LNCAP (cell line): ENCODE results near the gene CTCF.
A peak's percentile ranks its signal among the peaks of the same experiment; 100 is the strongest.

Experiments used
- TF ChIP-seq, protein P1 (sequence below): fragments of 450-650 bp; IDR thresholded peaks from 2 replicates; pipeline ENCODE4 v1.5.1; 2017; ENCODE audit warnings: mild to moderate bottlenecking

Gene CTCF

GRCh38 chr16:67659675-67660563, 97.6 kb downstream of the CTCF start, which contains the start of gene ACD:
TSS of gene ACD (minus strand) at chr16:67660260. CDS start at chr16:67660220, 40 bp downstream.
- TF ChIP-seq, protein P1, sequence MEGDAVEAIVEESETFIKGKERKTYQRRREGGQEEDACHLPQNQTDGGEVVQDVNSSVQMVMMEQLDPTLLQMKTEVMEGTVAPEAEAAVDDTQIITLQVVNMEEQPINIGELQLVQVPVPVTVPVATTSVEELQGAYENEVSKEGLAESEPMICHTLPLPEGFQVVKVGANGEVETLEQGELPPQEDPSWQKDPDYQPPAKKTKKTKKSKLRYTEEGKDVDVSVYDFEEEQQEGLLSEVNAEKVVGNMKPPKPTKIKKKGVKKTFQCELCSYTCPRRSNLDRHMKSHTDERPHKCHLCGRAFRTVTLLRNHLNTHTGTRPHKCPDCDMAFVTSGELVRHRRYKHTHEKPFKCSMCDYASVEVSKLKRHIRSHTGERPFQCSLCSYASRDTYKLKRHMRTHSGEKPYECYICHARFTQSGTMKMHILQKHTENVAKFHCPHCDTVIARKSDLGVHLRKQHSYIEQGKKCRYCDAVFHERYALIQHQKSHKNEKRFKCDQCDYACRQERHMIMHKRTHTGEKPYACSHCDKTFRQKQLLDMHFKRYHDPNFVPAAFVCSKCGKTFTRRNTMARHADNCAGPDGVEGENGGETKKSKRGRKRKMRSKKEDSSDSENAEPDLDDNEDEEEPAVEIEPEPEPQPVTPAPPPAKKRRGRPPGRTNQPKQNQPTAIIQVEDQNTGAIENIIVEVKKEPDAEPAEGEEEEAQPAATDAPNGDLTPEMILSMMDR = no peak

- TF ChIP-seq, protein P1 = no peak
Measured at GRCh38 chr16:67660564-67661028, 98.3 kb downstream of the CTCF start, which contains the start of gene PARD6A. TSS of gene PARD6A (plus strand) at chr16:67660960. CDS start at chr16:67661039, 79 bp downstream.

DNA sequence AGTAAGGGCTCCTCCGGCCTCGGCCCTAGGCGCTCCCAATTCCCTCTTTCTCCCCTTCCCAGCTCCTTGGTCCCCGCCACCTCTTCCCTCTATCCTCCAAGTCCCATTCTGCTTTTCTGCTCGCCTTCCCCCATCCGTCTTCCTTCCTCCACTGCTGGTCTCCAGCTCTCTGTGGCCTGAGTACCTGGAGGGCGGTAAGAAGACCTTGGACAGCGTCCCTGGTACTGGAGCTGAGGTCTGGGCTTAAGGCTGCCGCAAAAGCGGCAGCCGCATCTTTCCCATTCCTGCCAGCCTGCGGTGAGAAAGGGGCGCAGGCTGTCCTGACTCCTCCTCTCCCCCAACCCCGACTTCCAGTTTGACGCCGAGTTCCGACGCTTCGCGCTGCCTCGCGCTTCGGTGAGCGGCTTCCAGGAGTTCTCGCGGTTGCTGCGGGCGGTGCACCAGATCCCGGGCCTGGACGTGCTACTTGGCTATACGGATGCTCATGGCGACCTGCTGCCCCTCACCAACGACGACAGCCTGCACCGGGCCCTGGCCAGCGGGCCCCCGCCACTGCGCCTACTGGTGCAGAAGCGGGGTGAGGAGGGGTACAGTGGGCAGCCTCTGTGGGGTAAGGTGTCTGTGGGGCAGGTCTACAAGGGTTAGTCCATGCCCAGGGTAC, 98.9 kb downstream of the CTCF start:
- TF ChIP-seq, protein P1 = no peak

DNA sequence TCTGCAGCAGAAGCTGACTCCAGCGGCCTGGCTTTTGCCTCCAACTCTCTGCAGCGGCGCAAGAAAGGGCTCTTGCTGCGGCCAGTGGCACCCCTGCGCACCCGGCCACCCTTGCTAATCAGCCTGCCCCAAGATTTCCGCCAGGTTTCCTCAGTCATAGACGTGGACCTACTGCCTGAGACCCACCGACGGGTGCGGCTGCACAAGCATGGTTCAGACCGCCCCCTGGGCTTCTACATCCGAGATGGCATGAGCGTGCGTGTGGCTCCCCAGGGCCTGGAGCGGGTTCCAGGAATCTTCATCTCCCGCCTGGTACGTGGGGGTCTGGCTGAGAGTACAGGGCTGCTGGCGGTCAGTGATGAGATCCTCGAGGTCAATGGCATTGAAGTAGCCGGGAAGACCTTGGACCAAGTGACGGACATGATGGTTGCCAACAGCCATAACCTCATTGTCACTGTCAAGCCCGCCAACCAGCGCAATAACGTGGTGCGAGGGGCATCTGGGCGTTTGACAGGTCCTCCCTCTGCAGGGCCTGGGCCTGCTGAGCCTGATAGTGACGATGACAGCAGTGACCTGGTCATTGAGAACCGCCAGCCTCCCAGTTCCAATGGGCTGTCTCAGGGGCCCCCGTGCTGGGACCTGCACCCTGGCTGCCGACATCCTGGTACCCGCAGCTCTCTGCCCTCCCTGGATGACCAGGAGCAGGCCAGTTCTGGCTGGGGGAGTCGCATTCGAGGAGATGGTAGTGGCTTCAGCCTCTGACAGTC, 99.7 kb downstream of the CTCF start:
- TF ChIP-seq, protein P1 = no peak

DNA sequence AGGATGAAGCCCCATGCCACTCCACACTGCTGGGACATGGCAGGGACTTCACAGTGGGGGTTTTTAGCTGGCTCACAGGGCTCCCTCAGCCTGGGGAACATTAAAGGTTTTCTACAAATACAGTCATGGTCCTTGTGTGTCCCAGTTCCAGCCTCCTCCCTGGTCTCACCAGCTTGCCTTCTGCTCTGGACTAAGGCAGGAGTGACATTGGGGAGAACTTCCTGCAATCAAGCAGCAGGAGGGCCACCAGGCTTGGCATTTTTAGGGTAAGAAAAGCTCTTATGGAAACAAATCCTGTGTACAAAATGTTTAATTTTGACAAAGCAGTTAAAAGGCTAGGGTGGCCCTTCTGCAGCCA, 100.3 kb downstream of the CTCF start:
- TF ChIP-seq, protein P1 = no peak

DNA sequence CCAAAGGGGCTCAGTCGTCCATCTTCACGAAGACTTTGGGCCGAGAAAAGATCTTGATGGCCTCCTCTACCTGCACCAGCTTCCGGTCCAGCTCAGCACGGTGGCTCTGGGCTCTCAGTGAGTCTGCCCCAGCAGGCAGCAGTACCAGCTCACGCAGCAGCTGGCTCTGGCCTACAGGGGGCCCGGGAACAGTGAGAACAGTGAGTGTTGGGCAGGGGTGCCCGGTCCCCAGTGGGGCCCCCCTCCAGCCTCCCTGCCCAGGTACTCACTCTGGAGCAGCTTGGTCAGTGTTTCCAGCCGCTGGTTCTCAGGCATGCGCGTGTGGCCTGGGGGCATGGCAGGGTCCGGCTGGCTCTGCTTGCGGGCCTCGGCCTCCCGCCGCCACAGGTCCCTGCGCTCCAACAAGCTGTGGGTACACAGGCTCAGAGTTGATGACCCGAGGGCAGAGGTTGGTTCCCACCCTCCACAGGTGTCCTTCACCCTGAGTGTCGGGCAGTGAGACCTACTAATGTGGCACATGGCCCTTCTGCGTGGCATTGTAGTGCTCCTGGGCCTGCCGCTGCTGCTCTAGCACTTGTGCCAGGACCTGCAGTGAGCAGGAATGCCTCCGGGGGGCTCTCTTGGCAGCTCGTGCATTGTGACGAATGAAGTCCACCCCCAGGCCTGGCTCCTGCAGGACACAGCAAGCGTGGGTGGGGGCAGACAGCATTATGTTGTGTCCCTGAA, 101.0 kb downstream of the CTCF start:
- TF ChIP-seq, protein P1 = 0 out of 2 replicates have a peak, but pooled peaks have one; percentile 9

DNA sequence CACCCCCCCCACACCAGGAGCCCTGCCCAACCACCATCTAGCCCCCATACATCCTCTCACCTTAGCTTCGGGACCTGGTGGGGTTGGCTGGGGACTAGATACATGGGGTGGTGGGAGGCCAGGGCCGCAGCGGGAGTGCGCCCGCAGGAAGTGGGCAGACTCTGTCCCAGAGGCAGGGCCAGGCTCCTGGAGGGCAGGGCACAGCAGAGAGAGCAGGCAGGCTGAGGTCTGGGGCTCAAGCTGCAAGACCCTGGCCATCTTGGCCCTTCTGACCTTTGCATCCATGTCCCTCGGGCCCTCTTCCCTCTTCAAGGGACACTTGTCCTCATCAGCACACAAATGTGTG, 101.5 kb downstream of the CTCF start:
- TF ChIP-seq, protein P1 = no peak
